Measurements from ENCODE around the gene KLF17.

DNA sequence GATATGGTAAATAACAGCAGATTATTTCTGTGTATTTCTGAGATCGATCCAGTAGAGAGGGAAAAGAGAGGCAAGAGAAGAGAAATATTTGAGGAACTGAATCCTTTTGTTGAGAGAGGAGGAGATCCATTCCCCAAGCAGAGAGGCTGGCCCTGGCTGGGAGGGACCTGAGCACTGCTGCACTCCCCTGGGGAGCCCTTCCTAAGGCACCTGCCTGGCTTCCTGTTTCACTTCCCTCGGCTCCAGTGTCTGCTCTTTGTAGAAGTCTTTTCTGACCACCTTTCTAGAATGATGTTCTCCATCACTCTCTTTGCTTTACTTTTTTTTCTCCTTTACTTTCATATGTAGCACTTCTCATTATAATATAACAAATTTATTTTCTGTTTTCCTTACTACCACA is 45.1 kb upstream of the KLF17 start:
- TF ChIP-seq, protein P1, sequence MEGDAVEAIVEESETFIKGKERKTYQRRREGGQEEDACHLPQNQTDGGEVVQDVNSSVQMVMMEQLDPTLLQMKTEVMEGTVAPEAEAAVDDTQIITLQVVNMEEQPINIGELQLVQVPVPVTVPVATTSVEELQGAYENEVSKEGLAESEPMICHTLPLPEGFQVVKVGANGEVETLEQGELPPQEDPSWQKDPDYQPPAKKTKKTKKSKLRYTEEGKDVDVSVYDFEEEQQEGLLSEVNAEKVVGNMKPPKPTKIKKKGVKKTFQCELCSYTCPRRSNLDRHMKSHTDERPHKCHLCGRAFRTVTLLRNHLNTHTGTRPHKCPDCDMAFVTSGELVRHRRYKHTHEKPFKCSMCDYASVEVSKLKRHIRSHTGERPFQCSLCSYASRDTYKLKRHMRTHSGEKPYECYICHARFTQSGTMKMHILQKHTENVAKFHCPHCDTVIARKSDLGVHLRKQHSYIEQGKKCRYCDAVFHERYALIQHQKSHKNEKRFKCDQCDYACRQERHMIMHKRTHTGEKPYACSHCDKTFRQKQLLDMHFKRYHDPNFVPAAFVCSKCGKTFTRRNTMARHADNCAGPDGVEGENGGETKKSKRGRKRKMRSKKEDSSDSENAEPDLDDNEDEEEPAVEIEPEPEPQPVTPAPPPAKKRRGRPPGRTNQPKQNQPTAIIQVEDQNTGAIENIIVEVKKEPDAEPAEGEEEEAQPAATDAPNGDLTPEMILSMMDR (IDR thresholded peaks at IDR 0.05; ENCODE audit: poor library complexity): no peak
- TF ChIP-seq EZH2 (IDR thresholded peaks at IDR 0.05; ENCODE audit: borderline replicate concordance) (no peak), EZH2phosphoT487 (IDR thresholded peaks at IDR 0.05; ENCODE audit: low read depth, severe bottlenecking, unreplicated experiment) (no peak)

All from hepatocyte (in vitro differentiated cells).